ENCODE data around the gene TNN. TPM values are rescaled to one million over a fixed set of nuclear protein-coding genes. Genes with fewer than 3 reads are reported as not detected.
A peak's percentile ranks its signal among the peaks of the same experiment; 100 is the strongest.

TNN gene
- total RNA-seq, 1 donor from 2014 or later, result not detected

DNA sequence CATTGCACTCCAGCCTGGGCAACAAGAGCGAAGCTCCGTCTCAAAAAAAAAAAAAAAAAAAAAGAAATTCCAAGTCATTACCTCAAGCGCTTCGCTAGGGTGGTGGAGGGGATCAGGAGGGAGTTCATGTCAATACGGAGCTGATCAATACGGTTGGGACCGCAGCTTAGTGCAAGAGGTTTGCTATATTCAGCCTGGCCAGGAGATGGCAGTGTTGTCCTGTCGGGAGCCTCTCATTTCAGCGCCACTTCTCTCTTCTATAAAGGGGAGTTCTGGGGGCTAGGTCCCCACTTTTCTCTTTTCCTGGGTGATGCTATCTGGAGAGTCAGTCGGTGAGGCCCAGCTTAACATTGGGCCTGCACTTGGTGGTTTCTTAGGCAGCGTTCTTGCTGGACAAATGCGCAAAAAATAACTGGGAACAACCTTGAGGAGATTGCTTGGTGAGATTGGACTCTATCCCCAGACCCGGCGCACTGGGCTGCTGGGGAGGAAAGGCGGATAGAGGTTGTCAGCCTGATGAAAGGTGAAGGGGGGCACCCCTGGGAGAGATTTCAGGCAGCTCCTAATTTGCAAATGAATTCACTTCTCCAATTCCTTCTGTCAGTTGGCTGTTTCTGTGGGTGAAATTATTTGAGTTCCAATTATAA, 84.5 kb downstream of the TNN start:
- peak; percentile 91 for DNase-seq
- H3K36me3 Mint-ChIP-seq (ENCODE audit: low read depth), result peaks cover 1% of the 10 kb centered on the region
- H3K4me3 Mint-ChIP-seq, result no peak overlapping the region
- no peak overlapping the region for H3K27ac Mint-ChIP-seq
- peaks cover 47% of the 10 kb centered on the region for H3K27me3 Mint-ChIP-seq
- intact Hi-C loops (cut with micrococcal nuclease), result loop anchor here (1.0 to 10.0 kb wide), 4 partner anchors 185 to 923 kb away; no protein-coding TSS in a partner anchor
- H3K4me1 Mint-ChIP-seq, result peaks cover 16% of the 10 kb centered on the region
- H3K9me3 Mint-ChIP-seq, result no peaks in the 10 kb centered on the region

DNA sequence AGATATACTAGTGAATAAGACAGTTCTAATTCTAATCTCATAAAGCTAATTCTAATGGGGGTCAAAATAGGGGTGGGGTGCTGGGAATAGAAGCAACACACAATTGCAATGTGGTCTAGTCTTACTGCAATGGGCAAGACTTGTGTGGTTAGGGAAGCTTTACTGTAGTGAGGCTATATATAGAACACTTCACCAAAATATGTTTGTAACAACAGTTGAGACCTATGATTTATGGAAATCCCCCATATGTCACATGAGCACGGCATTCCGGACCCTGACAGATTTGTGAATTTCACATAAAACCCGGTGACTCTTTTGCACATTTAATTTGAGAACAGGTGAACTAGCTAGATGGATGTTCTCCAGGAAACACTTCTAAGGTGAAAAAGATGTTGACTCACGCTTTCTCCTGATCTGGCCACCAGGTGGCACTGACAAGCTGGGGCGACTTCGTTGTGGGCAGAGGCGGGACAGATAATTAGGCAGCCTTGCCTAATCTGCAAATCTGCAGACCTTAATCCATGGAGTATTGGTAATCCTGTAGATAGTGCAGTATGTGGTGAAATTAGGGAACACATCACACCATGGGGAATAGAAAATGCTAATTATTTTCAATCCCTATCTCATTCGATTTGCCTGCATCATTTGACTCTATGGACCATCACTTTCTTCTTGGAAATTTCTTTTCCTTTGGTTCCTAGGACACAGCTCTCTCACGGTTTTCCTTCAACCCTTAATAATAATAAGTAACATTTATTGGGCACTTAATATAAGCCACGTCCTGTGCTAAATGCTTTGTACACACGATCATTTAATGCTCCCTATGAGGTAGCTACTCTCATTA, 87.2 kb downstream of the TNN start:
- Mint-ChIP-seq H3K27ac (no peak overlapping the region), H3K27me3 (peaks cover 34% of the 10 kb centered on the region), H3K36me3 (ENCODE audit: low read depth) (peaks cover 20% of the 10 kb centered on the region), H3K4me1 (peaks cover 30% of the 10 kb centered on the region), H3K9me3 (no peaks in the 10 kb centered on the region), H3K4me3 (no peak overlapping the region)
- peak; percentile 93 for DNase-seq
- intact Hi-C loops (cut with micrococcal nuclease), result loop anchor here (1.0 to 10.0 kb wide), 6 partner anchors 36 to 920 kb away; no protein-coding TSS in a partner anchor

DNA sequence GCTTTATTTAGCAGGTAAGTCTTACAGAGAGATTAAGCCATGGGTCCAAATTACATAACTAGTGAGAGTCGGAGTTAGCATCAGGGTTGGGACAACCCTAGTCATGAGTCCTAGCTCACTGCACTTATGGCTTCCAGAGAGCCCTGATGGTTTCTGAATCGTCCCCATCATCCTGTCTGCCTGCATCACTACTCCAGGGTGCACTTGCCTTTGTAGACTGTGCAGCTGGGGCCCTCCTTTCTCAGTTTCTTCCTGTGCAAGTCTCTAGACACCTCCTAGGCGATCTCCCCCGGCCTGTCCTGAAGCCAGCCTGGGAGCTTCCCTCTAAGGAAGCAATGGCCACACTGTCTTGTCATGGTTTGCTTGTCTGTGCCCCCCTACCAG, 87.8 kb downstream of the TNN start:
- Mint-ChIP-seq H3K4me3 (no peak overlapping the region), H3K27ac (no peak overlapping the region), H3K9me3 (no peaks in the 10 kb centered on the region), H3K36me3 (ENCODE audit: low read depth) (peaks cover 27% of the 10 kb centered on the region), H3K27me3 (peaks cover 31% of the 10 kb centered on the region), H3K4me1 (peaks cover 30% of the 10 kb centered on the region)
- intact Hi-C loops (cut with micrococcal nuclease), result loop anchor here (1.0 to 10.0 kb wide), 4 partner anchors 35 to 919 kb away; no protein-coding TSS in a partner anchor
- no peak for DNase-seq

DNA sequence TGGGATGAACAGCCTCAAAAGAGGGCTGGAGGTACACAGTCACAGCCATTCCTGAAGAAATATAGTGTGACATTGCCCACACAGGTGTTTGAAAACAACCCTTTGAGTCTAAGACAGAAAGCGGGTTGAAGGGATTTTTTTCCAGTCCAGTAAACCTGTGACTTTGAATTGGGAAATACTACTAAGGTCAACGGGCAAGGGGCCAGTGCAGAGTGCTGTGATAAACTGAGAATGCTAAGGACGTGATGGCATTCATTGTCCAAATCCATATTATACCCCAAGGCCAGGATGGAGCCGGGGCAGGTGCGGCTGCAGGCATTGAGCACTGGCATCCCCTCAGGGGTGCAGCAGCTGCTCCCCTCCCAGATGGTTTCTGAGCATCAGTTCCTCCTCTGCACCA, 88.3 kb downstream of the TNN start:
- Mint-ChIP-seq H3K36me3 (ENCODE audit: low read depth) (peaks cover 31% of the 10 kb centered on the region), H3K4me1 (peaks cover 32% of the 10 kb centered on the region), H3K9me3 (no peaks in the 10 kb centered on the region), H3K4me3 (no peak overlapping the region), H3K27me3 (peaks cover 27% of the 10 kb centered on the region), H3K27ac (no peak overlapping the region)
- intact Hi-C loops (cut with micrococcal nuclease), result loop anchor here (1.0 to 10.0 kb wide), 4 partner anchors 35 to 919 kb away; no protein-coding TSS in a partner anchor
- no peak for DNase-seq

DNA sequence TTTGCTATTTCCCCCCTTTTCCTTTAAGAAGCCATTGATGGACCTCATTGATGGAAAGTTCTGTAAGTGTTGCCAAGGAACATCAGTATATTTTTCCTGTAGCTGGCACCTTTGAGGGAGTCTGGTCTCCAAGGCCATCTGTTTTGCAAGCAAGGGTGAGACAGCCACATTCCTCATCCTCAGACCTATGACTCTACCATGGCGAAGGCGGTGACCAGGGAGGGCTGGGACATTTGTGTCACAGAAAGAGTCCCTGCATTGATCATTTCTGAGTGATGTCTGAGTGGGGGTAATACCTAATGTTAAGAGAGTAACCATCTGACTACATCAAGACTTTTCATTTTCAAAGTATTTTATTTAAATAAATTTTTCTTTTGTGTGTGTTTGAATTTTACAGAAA, 89.6 kb downstream of the TNN start:
- peaks cover 33% of the 10 kb centered on the region for H3K4me1 Mint-ChIP-seq
- intact Hi-C loops (cut with micrococcal nuclease), result loop anchor here (10.0 kb wide), 1 partner anchor 918 kb away; no protein-coding TSS in a partner anchor
- peaks cover 15% of the 10 kb centered on the region for H3K27me3 Mint-ChIP-seq
- H3K4me3 Mint-ChIP-seq, result no peak overlapping the region
- H3K27ac Mint-ChIP-seq, result peak overlapping the region; percentile 14
- H3K36me3 Mint-ChIP-seq (ENCODE audit: low read depth), result peaks cover 41% of the 10 kb centered on the region
- DNase-seq, result no peak
- no peaks in the 10 kb centered on the region for H3K9me3 Mint-ChIP-seq

DNA sequence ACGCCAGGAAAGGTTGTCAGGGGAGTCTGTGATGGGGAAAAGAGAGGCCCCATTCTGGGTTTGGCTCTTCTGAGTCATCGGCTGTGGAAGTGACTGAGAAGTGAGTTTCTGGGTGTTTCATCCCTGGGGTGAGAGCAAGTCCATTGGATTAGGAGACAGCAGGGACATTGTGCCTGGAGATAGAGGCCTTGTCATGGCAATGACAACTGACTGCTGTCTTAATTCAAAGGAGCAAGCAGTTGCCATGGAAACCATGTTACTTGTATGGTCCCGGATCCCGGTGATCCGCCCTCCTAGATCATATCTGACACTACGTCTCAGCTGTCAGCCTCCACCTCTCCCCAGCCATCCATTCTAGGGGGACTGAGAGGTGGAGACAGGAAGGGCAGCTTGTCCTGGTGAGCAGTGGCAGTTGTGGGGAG, 90.5 kb downstream of the TNN start:
- H3K4me1 Mint-ChIP-seq, result peaks cover 33% of the 10 kb centered on the region
- no peak for DNase-seq
- no peaks in the 10 kb centered on the region for H3K9me3 Mint-ChIP-seq
- intact Hi-C loops (cut with micrococcal nuclease), result loop anchor here (1.0 to 10.0 kb wide), 2 partner anchors 33 to 917 kb away; no protein-coding TSS in a partner anchor
- peaks cover 8% of the 10 kb centered on the region for H3K27me3 Mint-ChIP-seq
- no peak overlapping the region for H3K4me3 Mint-ChIP-seq
- peak overlapping the region; percentile 80 for H3K27ac Mint-ChIP-seq
- H3K36me3 Mint-ChIP-seq (ENCODE audit: low read depth), result peaks cover 46% of the 10 kb centered on the region

DNA sequence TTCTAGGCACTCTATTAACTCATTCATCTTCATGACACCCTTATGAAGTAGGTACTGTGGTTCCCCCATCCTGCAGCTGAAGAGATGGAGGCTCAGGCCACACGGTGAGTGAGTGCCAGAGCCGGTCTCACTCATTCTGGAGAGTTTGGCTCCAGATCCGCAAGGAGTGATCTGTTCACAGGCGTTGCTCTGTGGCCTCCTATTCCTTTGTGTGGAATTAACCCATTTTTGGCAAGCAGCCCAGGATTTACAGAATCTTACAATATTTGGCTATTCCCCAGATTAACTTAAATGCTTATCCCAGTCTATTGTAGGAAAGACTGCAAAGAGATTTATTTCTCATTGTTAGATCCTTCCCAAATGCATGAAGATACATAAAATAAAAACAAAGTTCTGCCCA, 95.3 kb downstream of the TNN start:
- Mint-ChIP-seq H3K27ac (no peak overlapping the region), H3K36me3 (ENCODE audit: low read depth) (peaks cover 77% of the 10 kb centered on the region), H3K4me3 (no peak overlapping the region), H3K4me1 (peaks cover 21% of the 10 kb centered on the region), H3K27me3 (no peaks in the 10 kb centered on the region), H3K9me3 (no peaks in the 10 kb centered on the region)
- intact Hi-C loops (cut with micrococcal nuclease), result no loop called here
- no peak for DNase-seq

DNA sequence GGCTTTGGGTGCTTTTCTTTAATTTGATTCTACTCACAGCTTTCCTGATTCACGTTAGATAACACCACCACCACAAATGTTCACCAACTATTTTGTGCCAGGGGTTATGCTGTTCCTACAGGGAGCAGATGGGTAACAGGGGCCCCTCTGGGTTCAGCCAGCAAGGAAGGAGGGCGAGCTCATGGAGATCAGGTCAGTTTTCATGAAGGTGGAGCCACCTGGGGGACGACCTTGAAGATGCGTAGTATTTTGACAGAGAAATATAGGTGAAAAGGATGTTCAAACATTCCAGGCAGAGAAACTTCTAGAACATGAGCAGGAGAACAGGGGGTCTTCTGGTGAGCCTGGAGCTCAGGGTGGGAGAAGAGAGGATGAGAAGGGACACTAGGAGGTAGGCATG, 96.1 kb downstream of the TNN start:
- no peak for DNase-seq
- Mint-ChIP-seq H3K36me3 (ENCODE audit: low read depth) (peaks cover 75% of the 10 kb centered on the region), H3K27ac (no peak overlapping the region), H3K27me3 (no peaks in the 10 kb centered on the region), H3K4me1 (peaks cover 21% of the 10 kb centered on the region), H3K9me3 (no peaks in the 10 kb centered on the region), H3K4me3 (no peak overlapping the region)
- intact Hi-C loops (cut with micrococcal nuclease), result no loop called here

DNA sequence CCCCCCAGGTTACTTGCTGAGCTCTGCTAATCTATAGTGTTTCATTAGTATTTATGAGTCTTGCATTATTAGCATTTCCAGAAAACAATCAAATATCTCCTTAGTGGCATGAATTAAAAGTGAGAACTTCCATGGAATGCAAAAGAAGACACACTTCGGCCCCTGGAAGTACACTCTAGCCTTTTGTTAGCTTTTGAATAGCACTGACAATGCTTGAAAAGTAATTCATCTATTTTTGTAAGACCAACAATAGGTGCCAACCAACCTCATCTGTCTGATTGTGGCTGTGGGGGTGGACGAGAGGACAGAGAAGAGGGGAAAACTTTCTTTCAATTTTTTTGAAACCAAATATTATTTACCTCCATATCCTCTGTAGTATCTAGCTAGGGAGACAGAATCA, 97.1 kb downstream of the TNN start:
- Mint-ChIP-seq H3K27me3 (no peaks in the 10 kb centered on the region), H3K36me3 (ENCODE audit: low read depth) (peaks cover 77% of the 10 kb centered on the region), H3K4me1 (peaks cover 27% of the 10 kb centered on the region), H3K27ac (no peak overlapping the region), H3K4me3 (no peak overlapping the region), H3K9me3 (no peaks in the 10 kb centered on the region)
- intact Hi-C loops (cut with micrococcal nuclease), result no loop called here
- DNase-seq, result no peak

DNA sequence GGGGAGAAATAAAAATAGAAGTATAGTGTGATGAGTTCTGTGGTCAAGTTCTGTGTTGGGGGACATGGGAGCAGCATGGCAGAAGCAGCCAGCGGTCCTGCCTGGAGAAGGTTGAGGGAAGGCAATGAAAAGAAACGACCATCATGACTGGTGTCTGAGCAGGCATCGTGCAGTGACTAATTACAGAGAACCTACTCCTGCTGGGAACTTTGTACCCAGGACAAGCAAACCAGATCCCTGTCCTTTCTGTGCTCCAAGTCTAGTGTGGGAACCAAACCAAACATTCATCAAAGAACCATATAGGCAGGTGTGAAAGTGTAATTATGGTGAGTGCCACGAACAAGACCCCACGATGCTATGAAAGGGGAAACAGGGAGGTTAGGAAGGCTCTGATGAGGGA, 99.1 kb downstream of the TNN start:
- intact Hi-C loops (cut with micrococcal nuclease), result no loop called here
- H3K4me1 Mint-ChIP-seq, result peaks cover 38% of the 10 kb centered on the region
- peak overlapping the region; percentile 16 for H3K27ac Mint-ChIP-seq
- H3K4me3 Mint-ChIP-seq, result no peak overlapping the region
- no peak for DNase-seq
- H3K27me3 Mint-ChIP-seq, result no peaks in the 10 kb centered on the region
- no peaks in the 10 kb centered on the region for H3K9me3 Mint-ChIP-seq
- peaks cover 74% of the 10 kb centered on the region for H3K36me3 Mint-ChIP-seq (ENCODE audit: low read depth)

DNA sequence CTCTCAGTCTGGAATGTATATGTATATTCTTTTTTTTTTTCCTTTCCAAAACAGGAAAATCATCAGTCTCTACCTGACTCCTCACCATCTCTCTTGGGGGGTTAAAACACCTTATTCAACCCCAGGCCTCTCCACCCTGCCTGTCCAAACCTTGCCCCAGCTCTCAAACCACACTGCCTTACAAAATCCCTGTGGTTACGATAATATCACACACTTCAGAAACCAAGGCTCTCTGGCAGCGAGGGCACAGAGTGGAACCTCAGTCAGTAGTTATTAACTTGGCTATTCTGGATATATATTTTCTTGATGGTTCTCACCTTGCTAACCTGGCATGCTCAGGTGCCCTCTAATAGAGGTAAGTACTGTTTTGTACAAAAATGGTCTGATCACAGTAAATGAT, 100.2 kb downstream of the TNN start:
- no peaks in the 10 kb centered on the region for H3K27me3 Mint-ChIP-seq
- H3K4me1 Mint-ChIP-seq, result peaks cover 41% of the 10 kb centered on the region
- peak overlapping the region; percentile 67 for H3K27ac Mint-ChIP-seq
- no peak for DNase-seq
- peaks cover 73% of the 10 kb centered on the region for H3K36me3 Mint-ChIP-seq (ENCODE audit: low read depth)
- no peaks in the 10 kb centered on the region for H3K9me3 Mint-ChIP-seq
- no peak overlapping the region for H3K4me3 Mint-ChIP-seq
- intact Hi-C loops (cut with micrococcal nuclease), result loop anchor here (2.0 kb wide), 1 partner anchor 21 kb away; no protein-coding TSS in a partner anchor

DNA sequence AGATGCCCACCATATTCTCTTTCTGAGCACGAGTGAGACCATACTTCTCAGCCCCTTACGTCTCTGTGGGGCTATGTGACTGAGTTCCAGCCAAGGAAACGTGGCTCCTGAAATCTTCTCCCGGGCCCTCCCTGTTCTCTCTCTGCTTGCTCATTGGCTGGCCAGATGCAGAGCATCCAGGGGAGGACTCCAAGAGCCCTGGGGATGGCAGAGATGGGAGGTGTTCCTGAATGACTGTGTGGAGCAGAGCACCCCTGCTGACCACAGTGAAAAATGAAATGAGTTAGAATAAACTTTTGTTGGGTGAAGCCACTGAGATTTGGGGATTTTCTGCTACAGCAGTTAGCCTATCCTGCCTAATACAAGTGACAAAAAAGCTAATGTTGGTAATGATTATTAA, 101.1 kb downstream of the TNN start:
- Mint-ChIP-seq H3K27ac (peak overlapping the region; percentile 19), H3K4me3 (no peak overlapping the region), H3K9me3 (no peaks in the 10 kb centered on the region), H3K36me3 (ENCODE audit: low read depth) (peaks cover 74% of the 10 kb centered on the region), H3K4me1 (peaks cover 47% of the 10 kb centered on the region), H3K27me3 (no peaks in the 10 kb centered on the region)
- DNase-seq, result no peak
- intact Hi-C loops (cut with micrococcal nuclease), result loop anchor here (2.0 kb wide), 1 partner anchor 20 kb away; no protein-coding TSS in a partner anchor

DNA sequence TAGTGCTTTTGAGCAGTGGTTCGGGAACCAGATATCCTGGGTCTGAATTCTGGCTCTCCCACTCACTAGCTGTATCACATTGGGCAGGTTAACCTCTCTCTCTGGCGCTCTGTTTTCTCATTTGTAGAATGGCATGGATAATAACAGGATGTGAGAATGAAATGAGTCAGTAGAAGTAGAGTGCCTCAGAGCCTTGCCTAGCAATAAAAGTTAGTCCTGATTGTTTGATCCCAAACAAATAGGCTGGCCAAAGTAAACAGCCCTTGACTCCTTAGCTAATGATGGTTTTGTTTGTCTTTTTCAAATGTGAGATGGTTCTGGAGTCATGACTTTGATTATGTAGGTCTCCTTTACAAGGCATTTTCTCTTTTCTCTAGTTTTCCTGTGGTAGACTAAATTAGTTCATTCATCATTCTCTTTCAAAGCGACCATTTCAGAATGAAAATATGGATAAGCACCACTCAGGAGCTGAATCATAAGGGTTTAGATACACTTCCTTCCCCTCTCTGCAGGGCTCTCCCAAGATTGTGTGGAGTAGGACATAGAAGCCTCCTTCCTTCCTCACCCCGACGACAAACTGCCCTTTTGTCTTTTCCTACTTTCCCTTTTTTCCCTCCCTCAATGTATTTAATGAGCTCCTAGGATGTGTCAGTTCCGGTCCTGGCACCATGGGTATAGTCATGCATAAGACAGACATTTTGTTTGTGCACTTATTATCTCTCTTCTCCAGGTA, 101.8 kb downstream of the TNN start:
- H3K4me1 Mint-ChIP-seq, result peaks cover 54% of the 10 kb centered on the region
- no peak for DNase-seq

More for the DNA sequence above, 101.8 kb downstream of the TNN start:
- Mint-ChIP-seq H3K27me3 (no peaks in the 10 kb centered on the region), H3K4me3 (no peak overlapping the region), H3K27ac (peak overlapping the region; percentile 81), H3K36me3 (ENCODE audit: low read depth) (peaks cover 77% of the 10 kb centered on the region), H3K9me3 (no peaks in the 10 kb centered on the region)
- intact Hi-C loops (cut with micrococcal nuclease), result loop anchor here (2.0 kb wide), 1 partner anchor 19 kb away; no protein-coding TSS in a partner anchor

Measured in activated CD4-positive, alpha-beta T cell treated with anti-CD3 and anti-CD28 coated beads, Interleukin-2, amount 10 ng/mL, durations not matched to agents 24 days and 14 days (primary cell).